HepG2 (cell line): ENCODE data around the gene RHD. TPM values are rescaled to one million over a fixed set of nuclear protein-coding genes. Genes with fewer than 3 reads are reported as not detected.

Experiments used
- AHR ChIP-seq: IDR thresholded peaks from 2 replicates; pipeline ENCODE4 v1.6.1; 2018; ENCODE audit warnings: missing genetic modification reagents, missing compliant biosample characterization
- BRCA1 ChIP-seq: sonication (generic); formaldehyde crosslinking; IDR thresholded peaks from 2 replicates; pipeline ENCODE4 v1.4.0; 2020; ENCODE audit warnings: missing genetic modification reagents
- ETV5 ChIP-seq: IDR thresholded peaks from 2 replicates; pipeline ENCODE4 v1.6.1; 2018; ENCODE audit warnings: missing biosample characterization, missing genetic modification reagents, inconsistent platforms, borderline replicate concordance
- KDM2A ChIP-seq: sonication (generic); formaldehyde crosslinking; IDR thresholded peaks from 2 replicates; pipeline ENCODE4 v1.4.0; 2020; ENCODE audit warnings: low read depth, missing genetic modification reagents, borderline replicate concordance
- MED1 ChIP-seq: sonication (generic); formaldehyde crosslinking; IDR thresholded peaks from 2 replicates; pipeline ENCODE4 v1.4.0; 2020; ENCODE audit warnings: missing genetic modification reagents
- NR1H2 ChIP-seq: sonication (generic); formaldehyde crosslinking; IDR thresholded peaks from 2 replicates; pipeline ENCODE4 v1.8.1; 2022; ENCODE audit warnings: low read depth, missing genetic modification reagents, borderline replicate concordance
- RCOR2 ChIP-seq: IDR thresholded peaks from 2 replicates; pipeline ENCODE4 v1.6.1; 2016; ENCODE audit warnings: missing biosample characterization, missing genetic modification reagents
- SSRP1 ChIP-seq: IDR thresholded peaks from 2 replicates; pipeline ENCODE4 v1.6.1; 2016; ENCODE audit warnings: control low read depth
- U2AF2 ChIP-seq: fragments of 200-400 bp; formaldehyde crosslinking; IDR thresholded peaks from 2 replicates; pipeline ENCODE4 v1.6.1; 2017; ENCODE audit warnings: low read depth, mild to moderate bottlenecking, low read length
- WIZ ChIP-seq: sonication (generic); formaldehyde crosslinking; IDR thresholded peaks from 2 replicates; pipeline ENCODE4 v1.5.1; 2020; ENCODE audit warnings: mild to moderate bottlenecking, missing genetic modification reagents
- ZBTB21 ChIP-seq: sonication (generic); formaldehyde crosslinking; IDR thresholded peaks from 2 replicates; pipeline ENCODE4 v1.4.0; 2020; ENCODE audit warnings: missing genetic modification reagents
- ZMYM3 ChIP-seq: sonication (generic); formaldehyde crosslinking; IDR thresholded peaks from 2 replicates; pipeline ENCODE4 v1.5.1; 2020; ENCODE audit warnings: mild to moderate bottlenecking, missing genetic modification reagents
- ZNF24 ChIP-seq: fragments of 450-650 bp; IDR thresholded peaks from 2 replicates; pipeline ENCODE4 v1.6.1; 2017; ENCODE audit warnings: antibody characterized with exemption, mild to moderate bottlenecking
- ZNF382 ChIP-seq: sonication (generic); formaldehyde crosslinking; IDR thresholded peaks from 2 replicates; pipeline ENCODE4 v1.5.0; 2020; ENCODE audit warnings: missing genetic modification reagents, mild to moderate bottlenecking, borderline replicate concordance
- ZNF792 ChIP-seq: IDR thresholded peaks from 2 replicates; pipeline ENCODE4 v1.6.1; 2016
- ZSCAN12 ChIP-seq: sonication (generic); formaldehyde crosslinking; IDR thresholded peaks from 2 replicates; pipeline ENCODE4 v1.9.0; 2021; ENCODE audit warnings: mild to moderate bottlenecking, missing genetic modification reagents
- polyA plus RNA-seq, 8 experiments: library from polyadenylated mRNA; depleted of rRNA in 3 of 8; stranded (reverse) in 7 of 8; unstranded in 1 of 8; fragments of >200 nt; fragmentation: Illumina TruSeq in 4 of 8; extraction: Trizol in 4 of 8; gene quantifications; 2 replicates each; pipeline versions ENCODE4 v1.2.1 to v1.2.3, GENCODE V29; 2011 to 2016; ENCODE audit warnings: low read depth in 4 of 8, missing spikeins in 1 of 8, mixed read lengths in 1 of 8; ENCODE audit not compliant: insufficient read depth in 1 of 8
- total RNA-seq, 5 experiments: library from RNA; depleted of rRNA; stranded (reverse); fragments of >200 nt; fragmentation: Illumina TruSeq; extraction: Trizol; gene quantifications; 2 replicates each; pipeline ENCODE4 v1.2.3, GENCODE V29; 2016; ENCODE audit warnings: low read depth in 1 of 5
- TF ChIP-seq, protein P1 (sequence below): sonication (generic); formaldehyde crosslinking; IDR thresholded peaks from 2 replicates; pipeline ENCODE4 v1.4.0; 2020; ENCODE audit warnings: mild to moderate bottlenecking, missing genetic modification reagents
- TF ChIP-seq, protein P2 (sequence below): fragments of 450-650 bp; IDR thresholded peaks from 2 replicates; pipeline ENCODE4 v1.6.1; 2016
- TF ChIP-seq, protein P3 (sequence below): sonication (generic); formaldehyde crosslinking; IDR thresholded peaks from 2 replicates; pipeline ENCODE4 v1.8.0; 2022; ENCODE audit warnings: missing genetic modification reagents, mild to moderate bottlenecking, inconsistent platforms, borderline replicate concordance
- TF ChIP-seq, protein P4 (sequence below): sonication (generic); formaldehyde crosslinking; IDR thresholded peaks from 2 replicates; pipeline ENCODE4 v1.5.0; 2020; ENCODE audit warnings: missing genetic modification reagents
- TF ChIP-seq, protein P5 (sequence below): sonication (generic); formaldehyde crosslinking; IDR thresholded peaks from 2 replicates; pipeline ENCODE4 v1.4.0; 2020; ENCODE audit warnings: mild to moderate bottlenecking, missing genetic modification reagents

The RHD gene
- total and polyA plus RNA-seq, 2 of the 13 experiments (the other 11 are each of a cell fraction or from before 2014, with no cell fraction given): not detected

DNA sequence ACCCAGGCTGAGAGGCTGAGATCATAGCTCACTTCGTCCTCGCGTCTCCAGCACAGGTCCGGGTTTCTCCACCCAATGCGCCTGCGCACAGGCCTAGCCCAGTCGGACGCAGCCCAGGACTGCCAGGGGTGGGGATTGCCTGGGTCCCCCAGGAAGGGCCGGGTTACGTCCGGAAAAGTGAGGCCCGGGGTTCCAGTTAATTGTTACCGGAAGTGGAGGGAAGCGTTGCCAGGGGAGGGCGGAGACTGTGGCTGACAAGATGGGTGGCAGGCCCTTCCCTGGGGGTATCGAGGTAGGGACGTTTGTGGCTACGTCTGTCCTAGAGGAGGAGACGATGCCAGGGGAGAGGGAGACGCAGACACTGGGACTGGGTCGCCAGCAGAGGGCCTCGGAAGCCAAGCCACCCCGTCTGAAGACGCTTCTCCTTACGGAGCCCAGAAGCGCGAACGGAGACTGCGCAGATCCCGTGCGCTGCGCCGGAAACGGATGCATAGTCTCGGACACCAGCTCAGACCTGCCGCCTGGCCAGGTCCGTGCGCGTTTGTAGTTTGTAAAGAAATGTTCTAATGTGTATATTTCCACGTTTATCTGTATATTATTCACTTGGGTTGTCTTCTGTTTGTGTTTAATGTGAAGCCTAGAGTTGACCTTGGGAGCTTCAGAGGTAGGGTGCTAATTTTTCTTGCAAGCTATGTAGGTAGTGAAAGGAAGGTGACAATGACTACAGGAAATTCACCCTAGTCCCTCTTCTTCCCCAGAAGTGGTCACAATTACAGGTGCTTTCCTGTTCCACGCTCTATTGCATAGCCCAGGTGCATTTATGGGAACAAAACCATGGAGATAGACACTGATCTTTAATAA, 32.4 kb upstream of the RHD start (continued):
- TF ChIP-seq, protein P1, sequence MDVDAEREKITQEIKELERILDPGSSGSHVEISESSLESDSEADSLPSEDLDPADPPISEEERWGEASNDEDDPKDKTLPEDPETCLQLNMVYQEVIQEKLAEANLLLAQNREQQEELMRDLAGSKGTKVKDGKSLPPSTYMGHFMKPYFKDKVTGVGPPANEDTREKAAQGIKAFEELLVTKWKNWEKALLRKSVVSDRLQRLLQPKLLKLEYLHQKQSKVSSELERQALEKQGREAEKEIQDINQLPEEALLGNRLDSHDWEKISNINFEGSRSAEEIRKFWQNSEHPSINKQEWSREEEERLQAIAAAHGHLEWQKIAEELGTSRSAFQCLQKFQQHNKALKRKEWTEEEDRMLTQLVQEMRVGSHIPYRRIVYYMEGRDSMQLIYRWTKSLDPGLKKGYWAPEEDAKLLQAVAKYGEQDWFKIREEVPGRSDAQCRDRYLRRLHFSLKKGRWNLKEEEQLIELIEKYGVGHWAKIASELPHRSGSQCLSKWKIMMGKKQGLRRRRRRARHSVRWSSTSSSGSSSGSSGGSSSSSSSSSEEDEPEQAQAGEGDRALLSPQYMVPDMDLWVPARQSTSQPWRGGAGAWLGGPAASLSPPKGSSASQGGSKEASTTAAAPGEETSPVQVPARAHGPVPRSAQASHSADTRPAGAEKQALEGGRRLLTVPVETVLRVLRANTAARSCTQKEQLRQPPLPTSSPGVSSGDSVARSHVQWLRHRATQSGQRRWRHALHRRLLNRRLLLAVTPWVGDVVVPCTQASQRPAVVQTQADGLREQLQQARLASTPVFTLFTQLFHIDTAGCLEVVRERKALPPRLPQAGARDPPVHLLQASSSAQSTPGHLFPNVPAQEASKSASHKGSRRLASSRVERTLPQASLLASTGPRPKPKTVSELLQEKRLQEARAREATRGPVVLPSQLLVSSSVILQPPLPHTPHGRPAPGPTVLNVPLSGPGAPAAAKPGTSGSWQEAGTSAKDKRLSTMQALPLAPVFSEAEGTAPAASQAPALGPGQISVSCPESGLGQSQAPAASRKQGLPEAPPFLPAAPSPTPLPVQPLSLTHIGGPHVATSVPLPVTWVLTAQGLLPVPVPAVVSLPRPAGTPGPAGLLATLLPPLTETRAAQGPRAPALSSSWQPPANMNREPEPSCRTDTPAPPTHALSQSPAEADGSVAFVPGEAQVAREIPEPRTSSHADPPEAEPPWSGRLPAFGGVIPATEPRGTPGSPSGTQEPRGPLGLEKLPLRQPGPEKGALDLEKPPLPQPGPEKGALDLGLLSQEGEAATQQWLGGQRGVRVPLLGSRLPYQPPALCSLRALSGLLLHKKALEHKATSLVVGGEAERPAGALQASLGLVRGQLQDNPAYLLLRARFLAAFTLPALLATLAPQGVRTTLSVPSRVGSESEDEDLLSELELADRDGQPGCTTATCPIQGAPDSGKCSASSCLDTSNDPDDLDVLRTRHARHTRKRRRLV (CRISPR knock-in tag): 0 out of 2 replicates have a peak, but pooled peaks have one; percentile 26
- TF ChIP-seq ZMYM3 (0 out of 2 replicates have a peak, but pooled peaks have one; percentile 12), U2AF2 (no peak), KDM2A (peak; percentile 99), BRCA1 (CRISPR knock-in tag) (no peak), ZNF382 (CRISPR knock-in tag) (no peak), ZSCAN12 (CRISPR knock-in tag) (no peak), MED1 (CRISPR knock-in tag) (peak; percentile 41; the same call in 1 of the 2 replicates), AHR (no peak), ETV5 (CRISPR knock-in tag) (peak; percentile 77), RCOR2 (CRISPR knock-in tag) (no peak), WIZ (CRISPR knock-in tag) (no peak), ZNF24 (no peak), SSRP1 (CRISPR knock-in tag) (no peak; the same call in 1 of the 2 replicates), ZBTB21 (CRISPR knock-in tag) (no peak), ZNF792 (CRISPR knock-in tag) (peak; percentile 75; the same call in 1 of the 2 replicates), NR1H2 (CRISPR knock-in tag) (no peak)
- TF ChIP-seq, protein P2, sequence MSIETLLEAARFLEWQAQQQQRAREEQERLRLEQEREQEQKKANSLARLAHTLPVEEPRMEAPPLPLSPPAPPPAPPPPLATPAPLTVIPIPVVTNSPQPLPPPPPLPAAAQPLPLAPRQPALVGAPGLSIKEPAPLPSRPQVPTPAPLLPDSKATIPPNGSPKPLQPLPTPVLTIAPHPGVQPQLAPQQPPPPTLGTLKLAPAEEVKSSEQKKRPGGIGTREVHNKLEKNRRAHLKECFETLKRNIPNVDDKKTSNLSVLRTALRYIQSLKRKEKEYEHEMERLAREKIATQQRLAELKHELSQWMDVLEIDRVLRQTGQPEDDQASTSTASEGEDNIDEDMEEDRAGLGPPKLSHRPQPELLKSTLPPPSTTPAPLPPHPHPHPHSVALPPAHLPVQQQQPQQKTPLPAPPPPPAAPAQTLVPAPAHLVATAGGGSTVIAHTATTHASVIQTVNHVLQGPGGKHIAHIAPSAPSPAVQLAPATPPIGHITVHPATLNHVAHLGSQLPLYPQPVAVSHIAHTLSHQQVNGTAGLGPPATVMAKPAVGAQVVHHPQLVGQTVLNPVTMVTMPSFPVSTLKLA: no peak
- TF ChIP-seq, protein P3, sequence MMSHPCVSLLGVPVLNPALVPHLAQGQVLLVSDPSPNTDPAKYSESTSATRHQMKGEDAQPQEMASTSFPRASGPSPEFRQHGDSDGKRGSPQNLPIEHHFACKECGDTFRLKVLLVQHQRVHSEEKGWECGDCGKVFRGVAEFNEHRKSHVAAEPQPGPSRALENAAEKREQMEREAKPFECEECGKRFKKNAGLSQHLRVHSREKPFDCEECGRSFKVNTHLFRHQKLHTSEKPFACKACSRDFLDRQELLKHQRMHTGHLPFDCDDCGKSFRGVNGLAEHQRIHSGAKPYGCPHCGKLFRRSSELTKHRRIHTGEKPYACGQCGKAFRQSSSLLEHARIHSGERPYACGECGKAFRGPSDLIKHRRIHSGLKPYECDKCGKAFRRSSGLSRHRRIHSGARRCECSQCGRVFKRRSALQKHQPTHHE (CRISPR knock-in tag): peak; percentile 50; the same call in 1 of the 2 replicates
- TF ChIP-seq, protein P4, sequence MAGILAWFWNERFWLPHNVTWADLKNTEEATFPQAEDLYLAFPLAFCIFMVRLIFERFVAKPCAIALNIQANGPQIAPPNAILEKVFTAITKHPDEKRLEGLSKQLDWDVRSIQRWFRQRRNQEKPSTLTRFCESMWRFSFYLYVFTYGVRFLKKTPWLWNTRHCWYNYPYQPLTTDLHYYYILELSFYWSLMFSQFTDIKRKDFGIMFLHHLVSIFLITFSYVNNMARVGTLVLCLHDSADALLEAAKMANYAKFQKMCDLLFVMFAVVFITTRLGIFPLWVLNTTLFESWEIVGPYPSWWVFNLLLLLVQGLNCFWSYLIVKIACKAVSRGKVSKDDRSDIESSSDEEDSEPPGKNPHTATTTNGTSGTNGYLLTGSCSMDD (CRISPR knock-in tag): no peak
- TF ChIP-seq, protein P5, sequence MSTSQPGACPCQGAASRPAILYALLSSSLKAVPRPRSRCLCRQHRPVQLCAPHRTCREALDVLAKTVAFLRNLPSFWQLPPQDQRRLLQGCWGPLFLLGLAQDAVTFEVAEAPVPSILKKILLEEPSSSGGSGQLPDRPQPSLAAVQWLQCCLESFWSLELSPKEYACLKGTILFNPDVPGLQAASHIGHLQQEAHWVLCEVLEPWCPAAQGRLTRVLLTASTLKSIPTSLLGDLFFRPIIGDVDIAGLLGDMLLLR (CRISPR knock-in tag): 0 out of 2 replicates have a peak, but pooled peaks have one; percentile 37
